Keratinocyte (primary cell): ENCODE measurements around the gene CX3CR1. TPM values are rescaled to one million over a fixed set of nuclear protein-coding genes. Genes with fewer than 3 reads are reported as not detected.

Source experiments
- DNase-seq: peaks from one replicate; pipeline ENCODE4 v3.0.0-alpha.2; 2011; ENCODE audit warnings: low read depth, missing footprints, low spot score
- FAIRE-seq: peaks from 2 replicates; lab custom pipeline; 2011; peaks lifted over from hg19 to GRCh38; lab: Jason Lieb, UNC
- H2AFZ ChIP-seq: 2 replicates; pipeline ENCODE4 v1.6.0; 2012; ENCODE audit warnings: low read length, control low read depth, inconsistent platforms; ENCODE audit not compliant: control insufficient read depth
- H3K27ac ChIP-seq: 2 replicates; pipeline ENCODE4 v1.5.1; 2011; ENCODE audit warnings: low read length; ENCODE audit not compliant: control insufficient read depth, insufficient read depth
- H3K27me3 ChIP-seq: 3 replicates; pipeline ENCODE4 v1.6.0; 2011; ENCODE audit warnings: low read length; ENCODE audit not compliant: control insufficient read depth, insufficient read depth; ENCODE audit errors: extremely low read depth
- H3K36me3 ChIP-seq, 2 experiments: 2 replicates in 1 of 2; 3 replicates in 1 of 2; pipeline ENCODE4 v1.5.1; 2011; ENCODE audit warnings: low read length in 2 of 2, mild to moderate bottlenecking in 1 of 2; ENCODE audit not compliant: control insufficient read depth in 2 of 2, insufficient read depth in 2 of 2; ENCODE audit errors: extremely low read depth in 1 of 2
- H3K4me1 ChIP-seq: 3 replicates; pipeline ENCODE4 v1.5.1; 2011; ENCODE audit warnings: low read length; ENCODE audit not compliant: control insufficient read depth, insufficient read depth; ENCODE audit errors: extremely low read depth
- H3K4me2 ChIP-seq: 3 replicates; pipeline ENCODE4 v1.6.0; 2011; ENCODE audit warnings: low read depth, low read length; ENCODE audit not compliant: control insufficient read depth, insufficient read depth; ENCODE audit errors: extremely low read depth
- H3K4me3 ChIP-seq, 3 experiments: fragments of 200-600 bp in 1 of 3; sonication (generic) in 1 of 3; 2 replicates in 2 of 3; 3 replicates in 1 of 3; pipeline ENCODE4 v1.5.1; 2011 to 2016; ENCODE audit warnings: low read length in 3 of 3, mild to moderate bottlenecking in 3 of 3, control low read depth in 2 of 3, inconsistent platforms in 1 of 3, low read depth in 1 of 3, mixed read lengths in 1 of 3, mixed run types in 1 of 3, moderate library complexity in 1 of 3; ENCODE audit not compliant: control insufficient read depth in 2 of 3, insufficient read depth in 2 of 3; ENCODE audit errors: extremely low read depth in 1 of 3
- H3K79me2 ChIP-seq: 2 replicates; pipeline ENCODE4 v1.6.0; 2012; ENCODE audit warnings: low read length; ENCODE audit not compliant: control insufficient read depth, insufficient read depth
- H3K9ac ChIP-seq: 3 replicates; pipeline ENCODE4 v1.6.0; 2011; ENCODE audit warnings: low read length; ENCODE audit not compliant: control insufficient read depth, insufficient read depth; ENCODE audit errors: extremely low read depth
- H3K9me1 ChIP-seq: 3 replicates; pipeline ENCODE4 v1.6.0; 2011; ENCODE audit warnings: low read length; ENCODE audit not compliant: control insufficient read depth, insufficient read depth; ENCODE audit errors: extremely low read depth
- H3K9me3 ChIP-seq: 2 replicates; pipeline ENCODE4 v1.5.1; 2012; ENCODE audit warnings: low read depth, low read length; ENCODE audit not compliant: control insufficient read depth
- H4K20me1 ChIP-seq: 3 replicates; pipeline ENCODE4 v1.6.0; 2011; ENCODE audit warnings: low read length; ENCODE audit not compliant: control insufficient read depth, insufficient read depth; ENCODE audit errors: extremely low read depth
- EZH2 ChIP-seq: IDR thresholded peaks from one replicate; pipeline ENCODE4 v1.6.1; 2012; ENCODE audit warnings: inconsistent platforms, mild to moderate bottlenecking, low read length, moderate library complexity
- dilution Hi-C: fragments of 300-500 bp; cut with MboI; formaldehyde crosslinking; loops from one replicate; pipeline ENCODE4 v1.7.0; 2020; ENCODE audit warnings: low sequenced_read_pairs; ENCODE audit not compliant: extremely low pct_ligation_motif_present
- polyA plus RNA-seq, 5 experiments: library from polyadenylated mRNA; depleted of rRNA in 3 of 5; stranded (reverse) in 3 of 5; stranded (forward) in 1 of 5; unstranded in 1 of 5; fragments of >200 nt; gene quantifications; 1 replicate in 1 of 5; 2 replicates in 3 of 5; 3 replicates in 1 of 5; pipeline versions ENCODE4 v1.2.1 to v1.2.3, GENCODE V29; 2011 to 2012; ENCODE audit warnings: missing spikeins in 2 of 5, low read depth in 1 of 5, low replicate concordance in 1 of 5
- TF ChIP-seq, protein P1 (sequence below), 3 experiments: IDR thresholded peaks in 1 of 3; conservative IDR thresholded peaks in 1 of 3; optimal IDR thresholded peaks in 1 of 3; 2 replicates in 2 of 3; 3 replicates in 1 of 3; pipeline versions ENCODE3 to v1.5.1; 2011; ENCODE audit warnings: low read length in 3 of 3, mild to moderate bottlenecking in 3 of 3, moderate library complexity in 2 of 3, control low read depth in 1 of 3, inconsistent platforms in 1 of 3; ENCODE audit not compliant: insufficient read depth in 2 of 3; ENCODE audit errors: extremely low read depth in 1 of 3

Gene CX3CR1
- polyA plus RNA-seq, 1 donor (not counting 4 experiments of a cell fraction or from before 2014, with no cell fraction given) = 0.05 TPM

DNA sequence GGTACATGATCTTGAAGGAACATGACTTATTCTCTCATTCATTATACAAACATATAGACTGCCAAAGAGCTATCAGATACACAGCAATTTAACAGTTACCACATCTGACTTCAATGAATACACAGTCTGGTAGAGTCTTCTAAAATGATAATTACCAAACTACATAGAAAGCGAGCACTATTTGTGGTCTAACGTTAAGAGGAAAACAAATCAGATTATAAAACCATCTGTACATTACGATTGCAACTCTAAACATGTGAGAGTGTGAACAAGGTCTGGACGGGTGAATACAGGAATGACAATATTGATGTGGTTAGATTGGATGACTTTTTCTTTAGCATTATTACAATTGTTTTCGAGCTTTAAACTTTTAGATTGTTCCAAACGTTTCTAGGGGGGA, 16.3 kb downstream of the CX3CR1 start:
- TF ChIP-seq, protein P1, sequence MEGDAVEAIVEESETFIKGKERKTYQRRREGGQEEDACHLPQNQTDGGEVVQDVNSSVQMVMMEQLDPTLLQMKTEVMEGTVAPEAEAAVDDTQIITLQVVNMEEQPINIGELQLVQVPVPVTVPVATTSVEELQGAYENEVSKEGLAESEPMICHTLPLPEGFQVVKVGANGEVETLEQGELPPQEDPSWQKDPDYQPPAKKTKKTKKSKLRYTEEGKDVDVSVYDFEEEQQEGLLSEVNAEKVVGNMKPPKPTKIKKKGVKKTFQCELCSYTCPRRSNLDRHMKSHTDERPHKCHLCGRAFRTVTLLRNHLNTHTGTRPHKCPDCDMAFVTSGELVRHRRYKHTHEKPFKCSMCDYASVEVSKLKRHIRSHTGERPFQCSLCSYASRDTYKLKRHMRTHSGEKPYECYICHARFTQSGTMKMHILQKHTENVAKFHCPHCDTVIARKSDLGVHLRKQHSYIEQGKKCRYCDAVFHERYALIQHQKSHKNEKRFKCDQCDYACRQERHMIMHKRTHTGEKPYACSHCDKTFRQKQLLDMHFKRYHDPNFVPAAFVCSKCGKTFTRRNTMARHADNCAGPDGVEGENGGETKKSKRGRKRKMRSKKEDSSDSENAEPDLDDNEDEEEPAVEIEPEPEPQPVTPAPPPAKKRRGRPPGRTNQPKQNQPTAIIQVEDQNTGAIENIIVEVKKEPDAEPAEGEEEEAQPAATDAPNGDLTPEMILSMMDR (optimal IDR thresholded peaks at IDR 0.05 in 1 of 3, IDR thresholded peaks at IDR 0.05 in 1 of 3, conservative IDR thresholded peaks at IDR 0.05 in 1 of 3; ENCODE audit: extremely low read depth in 1 of 3, insufficient read depth in 2 of 3, low read length in 3 of 3) = no peak
- no peak for TF ChIP-seq EZH2

DNA sequence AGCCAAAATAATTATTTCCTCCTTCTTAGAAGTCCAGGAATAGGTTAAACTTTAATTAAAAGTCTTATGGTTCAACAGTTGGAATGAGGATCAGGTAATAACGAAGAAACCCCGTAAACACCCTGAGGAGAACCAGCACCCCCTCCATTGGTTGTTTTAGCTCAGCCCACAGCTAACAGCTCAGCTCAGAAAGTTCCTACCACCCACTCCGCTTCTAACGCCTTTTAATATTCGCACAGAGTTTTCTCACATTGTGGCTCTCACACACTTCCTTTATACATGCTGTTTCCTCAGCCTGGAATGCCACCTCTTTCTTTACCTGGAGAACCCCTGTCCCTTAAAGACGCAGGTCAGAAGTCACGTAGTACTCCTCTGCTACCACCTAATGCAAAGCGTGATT, 17.0 kb downstream of the CX3CR1 start:
- Histone ChIP-seq H3K4me2 (no peak overlapping the region), H3K9me1 (no peaks in the 10 kb centered on the region), H3K79me2 (no peaks in the 10 kb centered on the region), H4K20me1 (no peaks in the 10 kb centered on the region), H3K27me3 (peaks cover 28% of the 10 kb centered on the region), H3K27ac (no peak overlapping the region), H3K4me3 (no peak overlapping the region), H3K9ac (no peak overlapping the region), H3K36me3 (no peaks in the 10 kb centered on the region), H3K9me3 (no peaks in the 10 kb centered on the region), H2AFZ (no peak overlapping the region), H3K4me1 (peaks cover 8% of the 10 kb centered on the region)
- TF ChIP-seq EZH2 = no peak
- TF ChIP-seq, protein P1 (optimal IDR thresholded peaks at IDR 0.05 in 1 of 3, IDR thresholded peaks at IDR 0.05 in 1 of 3, conservative IDR thresholded peaks at IDR 0.05 in 1 of 3; ENCODE audit: extremely low read depth in 1 of 3, insufficient read depth in 2 of 3, low read length in 3 of 3) = no peak
- dilution Hi-C loops = no loop called here
- DNase-seq (no peak), FAIRE-seq (no peak)

More for the DNA sequence above, 16.3 kb downstream of the CX3CR1 start:
- H2AFZ ChIP-seq = no peak overlapping the region
- no peak for DNase-seq
- H3K9me3 ChIP-seq = no peaks in the 10 kb centered on the region
- H3K4me2 ChIP-seq = no peak overlapping the region
- H3K36me3 ChIP-seq = no peaks in the 10 kb centered on the region
- H4K20me1 ChIP-seq = no peaks in the 10 kb centered on the region
- no peaks in the 10 kb centered on the region for H3K9me1 ChIP-seq
- dilution Hi-C loops = no loop called here
- no peak overlapping the region for H3K4me3 ChIP-seq
- H3K27me3 ChIP-seq = peaks cover 28% of the 10 kb centered on the region
- H3K9ac ChIP-seq = no peak overlapping the region
- no peak for FAIRE-seq
- no peak overlapping the region for H3K27ac ChIP-seq
- peaks cover 8% of the 10 kb centered on the region for H3K4me1 ChIP-seq
- H3K79me2 ChIP-seq = no peaks in the 10 kb centered on the region
